Smooth muscle cell (in vitro differentiated cells): Measurements from ENCODE around the gene CCL13. TPM values are rescaled to one million over a fixed set of nuclear protein-coding genes. Genes with fewer than 3 reads are reported as not detected.

Experiments used
- DNase-seq: peaks from one replicate; lab custom pipeline; 2025; ENCODE audit not compliant: unreplicated experiment; lab: John Stamatoyannopoulos, UW
- H2AFZ ChIP-seq: fragments of 200-600 bp; sonication (generic); 2 replicates; pipeline ENCODE4 v1.6.0; 2016; ENCODE audit warnings: antibody characterized with exemption, low read depth, mild to moderate bottlenecking
- H3F3A ChIP-seq: fragments of 200-600 bp; sonication (generic); 2 replicates; pipeline ENCODE4 v1.6.0; 2017; ENCODE audit warnings: antibody characterized with exemption, low read depth
- H3K27ac ChIP-seq: fragments of 200-600 bp; sonication (generic); 2 replicates; pipeline ENCODE4 v1.5.1; 2016; ENCODE audit warnings: low read depth, mild to moderate bottlenecking
- H3K27me3 ChIP-seq: fragments of 200-600 bp; sonication (generic); 2 replicates; pipeline ENCODE4 v1.6.1; 2016; ENCODE audit warnings: low read depth, mild to moderate bottlenecking
- H3K36me3 ChIP-seq: fragments of 200-600 bp; sonication (generic); 2 replicates; pipeline ENCODE4 v1.5.1; 2016; ENCODE audit warnings: low read depth
- H3K4me1 ChIP-seq: fragments of 200-600 bp; sonication (generic); 2 replicates; pipeline ENCODE4 v1.5.1; 2016; ENCODE audit warnings: low read depth
- H3K4me2 ChIP-seq: fragments of 200-600 bp; sonication (generic); 2 replicates; pipeline ENCODE4 v1.6.0; 2016; ENCODE audit warnings: mild to moderate bottlenecking
- H3K4me3 ChIP-seq: fragments of 200-600 bp; sonication (generic); 2 replicates; pipeline ENCODE4 v1.5.1; 2016; ENCODE audit warnings: mild to moderate bottlenecking
- H3K79me2 ChIP-seq: fragments of 200-600 bp; sonication (generic); 2 replicates; pipeline ENCODE4 v1.6.0; 2016; ENCODE audit warnings: low read depth, mild to moderate bottlenecking
- H3K9ac ChIP-seq: fragments of 200-600 bp; sonication (generic); 2 replicates; pipeline ENCODE4 v1.6.0; 2016; ENCODE audit warnings: low read depth
- H3K9me3 ChIP-seq: fragments of 200-600 bp; sonication (generic); replicated peaks from 2 replicates; pipeline ENCODE4 v1.5.1; 2016; ENCODE audit warnings: low read depth
- H4K20me1 ChIP-seq: fragments of 200-600 bp; sonication (generic); 2 replicates; pipeline ENCODE4 v1.6.0; 2016; ENCODE audit warnings: low read depth
- WGBS: methylation state at CpG from one replicate; pipeline ENCODE4 v1.1.7; 2016; ENCODE audit warnings: low lambda C conversion rate; 5-methylcytosine and 5-hydroxymethylcytosine counted together
- polyA plus RNA-seq: library from polyadenylated mRNA; unstranded; fragments of >200 nt; fragmentation: Nextera tagmentation; extraction: Ambion mirVana; gene quantifications from 2 replicates; pipeline ENCODE4 v1.2.1, GENCODE V29; 2016
- total RNA-seq: library from RNA; depleted of rRNA; stranded (reverse); fragments of >200 nt; gene quantifications from 2 replicates; pipeline ENCODE4 v1.2.3, GENCODE V29; 2014
- TF ChIP-seq, protein P1 (sequence below): fragments of 200-600 bp; sonication (generic); IDR thresholded peaks from 2 replicates; pipeline ENCODE4 v1.5.1; 2017; ENCODE audit warnings: borderline replicate concordance, mild to moderate bottlenecking, antibody characterized with exemption; ENCODE audit not compliant: insufficient read depth, poor library complexity, severe bottlenecking

The CCL13 gene
- total and polyA plus RNA-seq, 2 experiments from 2014 or later, result not detected

GRCh38 chr17:34386343-34386696, 30.0 kb downstream of the CCL13 start:
- Histone ChIP-seq H3K4me3 (no peak overlapping the region), H3F3A (peaks cover 8% of the 10 kb centered on the region), H3K79me2 (no peaks in the 10 kb centered on the region), H3K27me3 (no peaks in the 10 kb centered on the region), H3K4me2 (peak overlapping the region; percentile 48), H3K9me3 (no peaks in the 10 kb centered on the region), H3K27ac (peak overlapping the region; percentile 91), H3K9ac (peak overlapping the region; percentile 50), H3K36me3 (no peaks in the 10 kb centered on the region), H4K20me1 (no peaks in the 10 kb centered on the region), H2AFZ (no peak overlapping the region), H3K4me1 (peaks cover 3% of the 10 kb centered on the region)
- no peak for DNase-seq
- WGBS, result 92% methylated on average over 5 of the region's 5 CpGs
- TF ChIP-seq, protein P1, sequence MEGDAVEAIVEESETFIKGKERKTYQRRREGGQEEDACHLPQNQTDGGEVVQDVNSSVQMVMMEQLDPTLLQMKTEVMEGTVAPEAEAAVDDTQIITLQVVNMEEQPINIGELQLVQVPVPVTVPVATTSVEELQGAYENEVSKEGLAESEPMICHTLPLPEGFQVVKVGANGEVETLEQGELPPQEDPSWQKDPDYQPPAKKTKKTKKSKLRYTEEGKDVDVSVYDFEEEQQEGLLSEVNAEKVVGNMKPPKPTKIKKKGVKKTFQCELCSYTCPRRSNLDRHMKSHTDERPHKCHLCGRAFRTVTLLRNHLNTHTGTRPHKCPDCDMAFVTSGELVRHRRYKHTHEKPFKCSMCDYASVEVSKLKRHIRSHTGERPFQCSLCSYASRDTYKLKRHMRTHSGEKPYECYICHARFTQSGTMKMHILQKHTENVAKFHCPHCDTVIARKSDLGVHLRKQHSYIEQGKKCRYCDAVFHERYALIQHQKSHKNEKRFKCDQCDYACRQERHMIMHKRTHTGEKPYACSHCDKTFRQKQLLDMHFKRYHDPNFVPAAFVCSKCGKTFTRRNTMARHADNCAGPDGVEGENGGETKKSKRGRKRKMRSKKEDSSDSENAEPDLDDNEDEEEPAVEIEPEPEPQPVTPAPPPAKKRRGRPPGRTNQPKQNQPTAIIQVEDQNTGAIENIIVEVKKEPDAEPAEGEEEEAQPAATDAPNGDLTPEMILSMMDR, result no peak

GRCh38 chr17:34386697-34387550, 30.6 kb downstream of the CCL13 start:
- Histone ChIP-seq H3K27me3 (no peaks in the 10 kb centered on the region), H2AFZ (no peak overlapping the region), H3K36me3 (no peaks in the 10 kb centered on the region), H3K4me3 (no peak overlapping the region), H4K20me1 (no peaks in the 10 kb centered on the region), H3F3A (peaks cover 8% of the 10 kb centered on the region), H3K79me2 (no peaks in the 10 kb centered on the region), H3K9ac (peak overlapping the region; percentile 50), H3K27ac (peak overlapping the region; percentile 91), H3K9me3 (no peaks in the 10 kb centered on the region), H3K4me2 (peak overlapping the region; percentile 48), H3K4me1 (peaks cover 3% of the 10 kb centered on the region)
- 43% methylated on average over 5 of the region's 5 CpGs for WGBS
- TF ChIP-seq, protein P1, result no peak
- peak; percentile 15 for DNase-seq

DNA sequence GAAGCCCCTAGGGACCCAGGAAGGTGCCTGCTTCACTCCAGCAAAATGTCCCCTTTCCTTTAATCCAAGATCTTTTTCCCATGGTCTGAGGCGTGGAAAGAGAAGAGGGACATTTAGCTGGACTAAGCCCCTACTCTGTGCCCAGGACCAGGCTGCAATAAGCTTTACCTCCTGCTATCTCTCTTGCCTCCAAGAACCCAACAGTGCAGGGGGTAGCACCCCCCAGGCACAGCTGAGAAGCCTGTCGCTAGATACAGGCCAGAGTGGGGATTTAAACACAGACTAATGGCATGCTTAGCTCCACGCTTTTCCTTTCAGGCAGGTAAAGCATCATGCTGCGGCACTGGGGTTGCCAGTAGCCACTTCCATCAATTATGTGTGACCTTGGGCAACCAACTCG, 31.3 kb downstream of the CCL13 start:
- peak overlapping the region; percentile 48 for H3K4me2 ChIP-seq
- H3K9ac ChIP-seq, result peak overlapping the region; percentile 12
- no peaks in the 10 kb centered on the region for H3K9me3 ChIP-seq
- H3K79me2 ChIP-seq, result no peaks in the 10 kb centered on the region
- TF ChIP-seq, protein P1, result no peak
- DNase-seq, result no peak
- 78% methylated on average over 4 of the region's 5 CpGs for WGBS
- peaks cover 3% of the 10 kb centered on the region for H3K4me1 ChIP-seq
- no peaks in the 10 kb centered on the region for H4K20me1 ChIP-seq
- H3K27ac ChIP-seq, result peak overlapping the region; percentile 91
- no peak overlapping the region for H3K4me3 ChIP-seq
- no peaks in the 10 kb centered on the region for H3K36me3 ChIP-seq
- H2AFZ ChIP-seq, result no peak overlapping the region
- H3K27me3 ChIP-seq, result no peaks in the 10 kb centered on the region
- H3F3A ChIP-seq, result peaks cover 8% of the 10 kb centered on the region
